ENCODE results near the gene NDUFA11. TPM values are rescaled to one million over a fixed set of nuclear protein-coding genes. Genes with fewer than 3 reads are reported as not detected.
"Not testable (repeated sequence)": the region's sequence is repeated elsewhere in the genome, so short reads cannot be mapped to it uniquely, and the experiment has no call there.

NDUFA11 gene
- total RNA-seq, 2 donors from 2014 or later, result 175 to 187 TPM

- no peak for ATAC-seq
- intact Hi-C loops (cut with DNase I, micrococcal nuclease), result no loop called here
- DNase-seq, result no peak
These were observed 26.2 kb downstream of the NDUFA11 start for GRCh38 chr19:5877427-5877826.

GRCh38 chr19:5874496-5874895 is 29.1 kb downstream of the NDUFA11 start:
- ATAC-seq; DNase-seq; intact Hi-C loops (cut with DNase I, micrococcal nuclease): not testable (repeated sequence)

- ATAC-seq (peak; percentile 49), DNase-seq (no peak)
- intact Hi-C loops (cut with DNase I, micrococcal nuclease), result no loop called here
These were observed 29.9 kb downstream of the NDUFA11 start for GRCh38 chr19:5873617-5874199.

GRCh38 chr19:5870986-5871394 is 32.6 kb downstream of the NDUFA11 start:
- intact Hi-C loops (cut with DNase I, micrococcal nuclease), result no loop called here
- no peak for ATAC-seq

DNA sequence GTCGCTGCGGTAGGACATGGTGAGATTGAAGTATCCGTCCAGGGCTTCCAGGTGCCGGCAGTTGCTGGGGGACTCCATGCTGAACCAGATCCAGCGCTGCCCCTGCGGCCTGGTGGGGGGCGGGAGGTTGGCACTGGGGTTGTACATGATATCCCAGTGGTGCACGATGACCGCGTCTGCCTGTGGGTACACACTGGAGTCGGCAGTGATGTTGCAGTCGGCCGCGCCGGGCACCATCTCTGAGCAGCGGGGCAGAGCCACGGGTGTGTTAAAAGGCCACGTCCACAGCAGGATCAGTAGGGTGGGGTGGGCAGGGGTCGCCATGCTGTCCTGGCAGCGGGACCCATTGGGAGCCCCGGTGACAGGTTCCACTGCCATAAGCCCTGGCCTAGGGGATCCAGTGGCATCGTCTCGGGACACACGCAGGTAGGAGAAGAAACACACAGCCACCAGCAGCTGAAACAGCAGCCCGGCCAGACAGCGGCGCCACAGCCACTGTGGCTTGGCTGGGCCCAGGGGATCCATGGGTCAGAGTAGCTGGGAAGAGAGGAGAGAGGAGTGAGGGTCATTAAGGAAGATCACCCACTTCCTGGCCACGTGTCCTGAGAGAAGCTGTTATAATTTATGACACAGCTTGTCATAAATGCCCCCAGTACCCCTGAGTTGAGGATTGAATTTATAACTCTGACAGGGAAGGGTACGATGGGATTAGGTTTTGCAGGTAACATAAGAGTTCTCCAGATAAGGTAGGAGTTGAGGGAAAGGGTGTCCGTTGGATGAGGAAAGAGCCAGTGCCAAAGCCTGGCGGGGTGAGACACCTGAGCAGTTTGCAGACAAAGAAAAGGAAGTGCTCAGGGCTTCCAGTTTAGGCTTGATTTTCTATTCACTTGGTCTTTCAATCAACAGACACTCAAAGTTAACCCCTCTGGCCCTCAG is 36.1 kb downstream of the NDUFA11 start:
- no peak for ATAC-seq

More at GRCh38 chr19:5870986-5871394, 32.6 kb downstream of the NDUFA11 start:
- no peak for DNase-seq

GRCh38 chr19:5865772-5866171 is 37.8 kb downstream of the NDUFA11 start:
- intact Hi-C loops (cut with DNase I, micrococcal nuclease), result no loop called here
- DNase-seq (no peak), ATAC-seq (no peak)

More for the DNA sequence above, 36.1 kb downstream of the NDUFA11 start:
- no peak for DNase-seq
- intact Hi-C loops (cut with DNase I, micrococcal nuclease), result no loop called here

- DNase-seq (no peak), ATAC-seq (no peak)
- intact Hi-C loops (cut with DNase I, micrococcal nuclease), result no loop called here
These were observed 38.7 kb downstream of the NDUFA11 start for GRCh38 chr19:5864725-5865486.

GRCh38 chr19:5864013-5864720 is 39.4 kb downstream of the NDUFA11 start:
- no peak for DNase-seq
- ATAC-seq, result no peak
- intact Hi-C loops (cut with DNase I, micrococcal nuclease), result no loop called here

- intact Hi-C loops (cut with DNase I, micrococcal nuclease), result no loop called here
- DNase-seq (no peak), ATAC-seq (no peak)
These were observed 40.4 kb downstream of the NDUFA11 start for GRCh38 chr19:5863030-5863665.

DNA sequence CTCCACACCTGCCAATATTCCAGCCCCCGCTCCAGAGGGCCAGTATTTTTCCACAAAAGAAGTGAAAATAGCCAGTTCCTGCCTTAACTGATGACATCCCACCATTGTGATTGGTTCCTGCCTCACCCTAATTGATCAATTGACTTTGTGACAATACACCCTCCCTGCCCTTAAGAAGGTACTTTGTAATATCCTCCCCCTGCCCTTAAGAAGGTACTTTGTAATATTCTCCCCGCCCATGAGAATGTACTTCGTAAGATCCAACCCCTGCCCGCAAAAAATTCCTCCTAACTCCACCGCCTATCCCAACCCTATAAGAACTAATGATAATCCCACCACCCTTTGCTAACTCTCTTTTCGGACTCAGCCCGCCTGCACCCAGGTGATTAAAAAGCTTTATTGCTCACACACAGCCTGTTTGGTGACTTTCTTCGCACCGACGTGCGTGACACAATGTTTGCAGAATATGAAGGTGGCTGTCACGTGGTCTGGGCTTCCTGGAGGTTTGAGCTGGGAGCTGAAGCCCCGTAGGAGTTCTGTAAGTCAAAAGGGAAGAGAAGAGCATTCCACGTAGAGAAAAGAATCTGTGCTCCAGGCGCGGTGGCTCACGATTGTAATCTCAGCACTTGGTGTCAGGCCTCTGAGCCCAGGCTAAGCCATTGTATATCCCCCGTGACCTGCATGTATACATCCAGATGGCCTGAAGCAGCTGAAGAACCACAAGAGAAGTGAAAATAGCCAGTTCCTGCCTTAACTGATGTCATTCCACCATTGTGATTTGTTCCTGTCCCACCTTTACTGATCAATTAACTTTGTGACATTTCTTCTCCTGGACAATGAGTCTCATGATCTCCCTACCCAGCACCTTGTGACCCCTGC is 46.1 kb downstream of the NDUFA11 start:
- DNase-seq (no peak), ATAC-seq (no peak)

GRCh38 chr19:5855151-5855550 is 48.4 kb downstream of the NDUFA11 start:
- intact Hi-C loops (cut with DNase I, micrococcal nuclease); DNase-seq; ATAC-seq: not testable (repeated sequence)

More for the DNA sequence above, 46.1 kb downstream of the NDUFA11 start:
- intact Hi-C loops (cut with DNase I, micrococcal nuclease), result no loop called here

GRCh38 chr19:5854121-5854520 is 49.5 kb downstream of the NDUFA11 start:
- intact Hi-C loops (cut with DNase I, micrococcal nuclease); ATAC-seq; DNase-seq: not testable (repeated sequence)

- peak; percentile 78 for ATAC-seq
- intact Hi-C loops (cut with DNase I, micrococcal nuclease), result no loop called here
- DNase-seq, result peak; percentile 80 to 90
These were observed 52.3 kb downstream of the NDUFA11 start, which contains the start of gene FUT3 for GRCh38 chr19:5851302-5851701. Gene FUT3 (minus strand): TSS chr19:5851449.

DNA sequence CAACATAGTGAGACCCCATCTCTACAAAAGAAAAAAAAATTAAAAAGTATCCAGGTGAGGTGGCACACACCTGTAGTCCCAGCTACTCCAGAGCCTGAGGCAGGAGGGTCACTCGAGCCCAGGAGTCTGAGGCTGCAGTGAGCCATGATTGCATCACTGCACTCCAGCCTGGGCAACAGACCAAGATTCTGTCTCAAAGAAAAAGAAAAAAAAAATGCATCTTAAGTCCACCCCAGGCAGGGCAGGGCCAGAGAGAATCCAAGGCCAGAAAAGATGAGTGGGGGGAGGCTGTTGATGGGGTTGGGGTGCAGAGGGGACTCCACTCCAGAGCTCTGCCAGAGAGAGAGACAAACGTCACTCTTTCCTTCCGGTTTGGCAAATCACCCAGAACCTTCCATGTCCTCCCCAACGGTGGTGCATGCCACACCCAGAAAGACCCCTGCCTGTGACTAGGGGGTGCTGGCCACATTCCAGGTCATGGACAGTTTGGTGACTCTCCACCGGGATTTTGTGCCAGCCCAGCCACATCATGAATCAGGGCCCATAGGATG is 52.8 kb downstream of the NDUFA11 start:
- peak; percentile 44 for ATAC-seq
- peak; percentile 55 to 56 for DNase-seq
- intact Hi-C loops (cut with DNase I, micrococcal nuclease), result no loop called here

DNA sequence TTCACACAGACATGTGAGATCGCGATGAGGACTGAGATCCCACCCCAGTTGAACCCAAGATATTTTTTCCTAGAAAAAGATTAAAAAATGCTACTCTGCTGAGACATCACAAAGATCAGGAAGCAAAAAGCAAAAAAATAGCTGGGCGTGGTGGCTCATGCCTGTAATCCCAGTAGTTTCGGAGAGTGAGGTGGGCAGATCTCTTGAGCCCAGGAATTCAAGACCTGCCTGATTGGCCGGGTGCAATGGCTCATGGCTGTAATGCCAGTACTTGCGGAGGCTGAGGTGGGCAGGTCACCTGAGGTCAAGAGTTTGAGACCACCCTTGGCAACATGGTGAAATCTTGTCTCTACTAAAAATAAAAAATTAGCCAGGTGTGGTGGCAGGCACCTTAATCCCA is 53.4 kb downstream of the NDUFA11 start:
- peak; percentile 56 for ATAC-seq
- DNase-seq, result peak; percentile 46 to 65
- intact Hi-C loops (cut with DNase I, micrococcal nuclease), result no loop called here

GRCh38 chr19:5848621-5849020 is 55.0 kb downstream of the NDUFA11 start:
- peak in 1 of 2 donors; percentile 39 for DNase-seq
- ATAC-seq; intact Hi-C loops (cut with DNase I, micrococcal nuclease): not testable (repeated sequence)

- intact Hi-C loops (cut with DNase I, micrococcal nuclease), result not testable (repeated sequence)
- DNase-seq, result peak in 1 of 2 donors; percentile 24
These were observed 55.7 kb downstream of the NDUFA11 start for GRCh38 chr19:5847846-5848245.

More at GRCh38 chr19:5847846-5848245, 55.7 kb downstream of the NDUFA11 start:
- ATAC-seq, result not testable (repeated sequence)
